GM21619 (cell line): Measurements from ENCODE around the gene RASGRP2.

Experiments used
- ATAC-seq: cut with Tn5 transposase; IDR thresholded peaks from one replicate; pipeline ENCODE4 v1.9.1; 2021; ENCODE audit not compliant: unreplicated experiment

RASGRP2 gene

GRCh38 chr11:64771861-64772260, 27.9 kb upstream of the RASGRP2 start:
- ATAC-seq: no peak

GRCh38 chr11:64770120-64770519, 26.2 kb upstream of the RASGRP2 start:
- no peak for ATAC-seq

- ATAC-seq: no peak
Measured at GRCh38 chr11:64769283-64769682, 25.3 kb upstream of the RASGRP2 start.

- ATAC-seq: no peak
Measured at GRCh38 chr11:64768300-64768694, 24.4 kb upstream of the RASGRP2 start.

GRCh38 chr11:64767344-64768299, 23.7 kb upstream of the RASGRP2 start:
- no peak for ATAC-seq

GRCh38 chr11:64766881-64767280, 22.9 kb upstream of the RASGRP2 start:
- no peak for ATAC-seq

GRCh38 chr11:64765851-64766665, 22.1 kb upstream of the RASGRP2 start:
- no peak for ATAC-seq

- ATAC-seq: no peak
Measured at GRCh38 chr11:64765291-64765850, 21.4 kb upstream of the RASGRP2 start.

- no peak for ATAC-seq
Measured at GRCh38 chr11:64764753-64765152, 20.8 kb upstream of the RASGRP2 start.

GRCh38 chr11:64764040-64764611, 20.2 kb upstream of the RASGRP2 start:
- no peak for ATAC-seq

GRCh38 chr11:64763526-64764039, 19.6 kb upstream of the RASGRP2 start:
- no peak for ATAC-seq

GRCh38 chr11:64762674-64763525, 19.0 kb upstream of the RASGRP2 start:
- ATAC-seq: no peak

- no peak for ATAC-seq
Measured at GRCh38 chr11:64762277-64762673, 18.3 kb upstream of the RASGRP2 start.

GRCh38 chr11:64760759-64761420, 16.9 kb upstream of the RASGRP2 start:
- ATAC-seq: no peak

GRCh38 chr11:64759722-64760719, 16.1 kb upstream of the RASGRP2 start, which contains the start of gene PYGM:
Gene PYGM (minus strand): TSS chr11:64759974. CDS start chr11:64759898, 76 bp downstream.
- ATAC-seq: no peak

- no peak for ATAC-seq
Measured at GRCh38 chr11:64759131-64759721, 15.3 kb upstream of the RASGRP2 start.

- ATAC-seq: no peak
Measured at GRCh38 chr11:64758330-64759079, 14.6 kb upstream of the RASGRP2 start.
